Right cardiac atrium (tissue), 5 donors: ENCODE data around the gene THBD. TPM values are rescaled to one million over a fixed set of nuclear protein-coding genes. Genes with fewer than 3 reads are reported as not detected.

Experiments used
- ATAC-seq, 2 donors: fragments of 200-7000 bp; cut with Tn5 transposase; one replicate each; pipeline versions ENCODE4 v1.8.0 to v1.9.1; 2020; ENCODE audit warnings: moderate library complexity in 2 of 2, mild to moderate bottlenecking in 1 of 2
- DNase-seq, 3 donors: peaks; one replicate each; pipeline ENCODE4 v3.0.0-alpha.2; 2020
- H3K27ac ChIP-seq: one replicate; pipeline ENCODE4 v1.5.1; 2013; ENCODE audit warnings: mild to moderate bottlenecking, low read length, control low read depth, moderate library complexity
- H3K27me3 ChIP-seq: one replicate; pipeline ENCODE4 v1.6.1; 2013; ENCODE audit not compliant: control insufficient read depth, insufficient read depth
- H3K4me1 ChIP-seq: one replicate; pipeline ENCODE4 v1.6.1; 2013; ENCODE audit warnings: low read length; ENCODE audit not compliant: control insufficient read depth, insufficient read depth
- H3K4me3 ChIP-seq: one replicate; pipeline ENCODE4 v1.5.1; 2013; ENCODE audit warnings: low read length, control low read depth
- H3K9me3 ChIP-seq: one replicate; pipeline ENCODE4 v1.6.1; 2013; ENCODE audit warnings: low read length; ENCODE audit not compliant: control insufficient read depth
- WGBS: extraction: QIAGEN DNeasy Blood & Tissue Kit; methylation state at CpG from one replicate; pipeline ENCODE4 v1.1.7; 2013; 5-methylcytosine and 5-hydroxymethylcytosine counted together
- intact Hi-C, 4 donors: fragments of 100-400 bp; cut with DNase I; formaldehyde crosslinking; loops; one replicate each; pipeline versions ENCODE4 v1.11.0 to v1.14.0; 2022 to 2023
- polyA plus RNA-seq: library from polyadenylated mRNA; stranded (reverse); fragments of 200-250 nt; gene quantifications from one replicate; pipeline ENCODE4 v1.2.3, GENCODE V29; 2013
- total RNA-seq, 4 donors: library from RNA; stranded (reverse); fragmentation: NEBNext Ultra II Directional; extraction: Animal tissue kit (Norgen Biotek cat#: 25700); gene quantifications; one replicate each; pipeline ENCODE4 v1.2.1, GENCODE V29; 2021
- donor health status: healthy with polysubstance abuse.
- donor health status: DM: no; HTN: yes; CAD: no.
- donor health status: DM: no; HTN: no; CAD: no.
- donor health status: DM: no; HTN: yes; CAD: no; lungs with severe emphysema.
- donor health status: DM: yes; HTN: yes; CAD: no.

THBD gene
- total and polyA plus RNA-seq, 5 donors = 15.4 to 48.1 (median 17.5) TPM

DNA sequence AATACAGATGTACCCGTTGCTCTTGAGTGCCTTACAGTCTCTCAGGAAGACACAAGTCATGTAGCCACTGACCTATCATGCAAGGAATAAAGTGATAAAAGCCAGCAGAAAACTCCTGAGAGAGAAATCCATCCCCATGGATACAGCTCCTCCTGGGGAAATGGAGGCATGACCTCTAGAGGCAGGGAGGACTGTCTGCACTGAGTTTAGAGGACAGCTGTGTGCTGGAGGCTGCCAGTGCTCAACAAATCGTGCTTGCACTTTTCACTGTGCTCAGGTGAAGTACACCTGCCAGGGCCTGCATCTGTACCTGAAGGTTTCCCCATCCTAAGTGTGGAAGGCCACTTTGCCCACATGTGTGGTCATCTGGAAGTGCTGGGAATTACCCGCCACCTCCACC, 24.6 kb upstream of the THBD start:
- no peak for ATAC-seq
- Histone ChIP-seq H3K4me3 (no peak overlapping the region), H3K27ac (no peak overlapping the region), H3K4me1 (no peaks in the 10 kb centered on the region), H3K9me3 (no peaks in the 10 kb centered on the region), H3K27me3 (no peaks in the 10 kb centered on the region)
- intact Hi-C loops = no loop called here
- no peak for DNase-seq
- 91% methylated on average over 3 of the region's 3 CpGs for WGBS

- no peaks in the 10 kb centered on the region for H3K4me1 ChIP-seq
- ATAC-seq (peak; percentile 51 to 87), DNase-seq (no peak)
- intact Hi-C loops = no loop called here
- H3K4me3 ChIP-seq = no peak overlapping the region
- H3K27me3 ChIP-seq = no peaks in the 10 kb centered on the region
- H3K9me3 ChIP-seq = no peaks in the 10 kb centered on the region
- WGBS = 68% methylated on average over 11 of the region's 11 CpGs
- H3K27ac ChIP-seq = no peak overlapping the region
Observed at GRCh38 chr20:23072892-23073586, 23.6 kb upstream of the THBD start.

DNA sequence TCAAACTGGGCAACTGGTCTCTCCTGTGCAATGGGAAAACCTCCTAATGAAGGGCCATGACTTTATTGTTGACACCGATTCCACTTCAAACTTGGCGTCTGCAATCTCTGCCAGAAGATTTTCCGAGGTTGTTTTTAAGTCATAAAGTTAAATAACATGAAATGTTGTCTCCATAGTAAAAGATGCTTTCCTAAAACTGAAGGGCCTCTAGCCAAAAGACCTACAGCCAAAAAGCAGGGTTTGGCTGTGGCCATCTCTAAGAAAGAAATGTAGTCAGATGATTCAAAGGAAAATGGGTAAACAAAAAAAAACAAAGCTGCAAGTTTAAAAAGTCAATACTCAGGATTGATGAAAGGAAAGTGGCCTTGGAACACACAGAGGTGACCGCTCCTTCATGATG, 22.5 kb upstream of the THBD start:
- no peak overlapping the region for H3K4me3 ChIP-seq
- intact Hi-C loops = no loop called here
- no peak overlapping the region for H3K27ac ChIP-seq
- whole genome bisulfite sequencing = 82% methylated on average over 4 of the region's 4 CpGs
- DNase-seq (no peak), ATAC-seq (no peak)
- no peaks in the 10 kb centered on the region for H3K27me3 ChIP-seq
- H3K9me3 ChIP-seq = no peaks in the 10 kb centered on the region
- no peaks in the 10 kb centered on the region for H3K4me1 ChIP-seq

- Histone ChIP-seq H3K27ac (no peak overlapping the region), H3K4me3 (no peak overlapping the region), H3K9me3 (no peaks in the 10 kb centered on the region), H3K4me1 (no peaks in the 10 kb centered on the region), H3K27me3 (no peaks in the 10 kb centered on the region)
- no peak for ATAC-seq
- no peak for DNase-seq
- intact Hi-C loops = no loop called here
- WGBS = 79% methylated on average over 3 of the region's 3 CpGs
Observed at GRCh38 chr20:23071398-23071797, 21.9 kb upstream of the THBD start.

- Histone ChIP-seq H3K9me3 (no peaks in the 10 kb centered on the region), H3K4me1 (no peaks in the 10 kb centered on the region), H3K4me3 (no peak overlapping the region), H3K27me3 (no peaks in the 10 kb centered on the region), H3K27ac (no peak overlapping the region)
- WGBS = 96% methylated on average over 2 of the region's 2 CpGs
- ATAC-seq (no peak), DNase-seq (no peak)
- intact Hi-C loops = loop anchor here in 2 of 4 donors (10.0 kb wide), 2 partner anchors 166 to 374 kb away; no protein-coding TSS in a partner anchor
Observed at GRCh38 chr20:23069108-23069507, 19.6 kb upstream of the THBD start.

DNA sequence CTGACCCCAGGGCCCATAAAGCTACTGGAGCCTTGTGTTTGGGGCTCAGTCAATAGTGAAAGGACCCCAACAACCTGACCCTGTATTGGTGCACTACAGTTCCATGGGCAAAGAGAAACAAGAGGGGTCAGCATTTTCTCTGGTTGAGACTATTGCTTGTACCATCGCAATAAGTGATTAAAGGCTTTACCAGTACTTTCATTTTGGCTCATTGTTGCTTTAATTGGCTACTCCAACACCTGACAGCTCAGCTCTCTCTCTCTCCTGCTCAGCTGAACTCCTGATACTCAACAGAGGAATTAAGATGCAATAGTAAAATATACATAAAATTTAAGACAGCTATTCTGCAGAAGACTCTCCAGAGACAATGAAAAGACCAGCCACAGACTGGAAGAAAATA, 18.8 kb upstream of the THBD start:
- no peaks in the 10 kb centered on the region for H3K27me3 ChIP-seq
- no peak overlapping the region for H3K27ac ChIP-seq
- 94% methylated on average over 1 of the region's 1 CpG for whole genome bisulfite sequencing
- no peaks in the 10 kb centered on the region for H3K9me3 ChIP-seq
- no peaks in the 10 kb centered on the region for H3K4me1 ChIP-seq
- ATAC-seq (no peak), DNase-seq (no peak)
- intact Hi-C loops = loop anchor here in 2 of 4 donors (10.0 kb wide), 2 partner anchors 167 to 373 kb away; no protein-coding TSS in a partner anchor
- H3K4me3 ChIP-seq = no peak overlapping the region

- H3K4me3 ChIP-seq = no peak overlapping the region
- no peaks in the 10 kb centered on the region for H3K9me3 ChIP-seq
- no peak for ATAC-seq
- no peak overlapping the region for H3K27ac ChIP-seq
- peaks cover 6% of the 10 kb centered on the region for H3K4me1 ChIP-seq
- no peak for DNase-seq
- intact Hi-C loops = loop anchor here in 2 of 4 donors (10.0 kb wide), 2 partner anchors 168 to 372 kb away; no protein-coding TSS in a partner anchor
- WGBS = 87% methylated on average over 3 of the region's 3 CpGs
- H3K27me3 ChIP-seq = no peaks in the 10 kb centered on the region
Observed at GRCh38 chr20:23066772-23067171, 17.3 kb upstream of the THBD start.

DNA sequence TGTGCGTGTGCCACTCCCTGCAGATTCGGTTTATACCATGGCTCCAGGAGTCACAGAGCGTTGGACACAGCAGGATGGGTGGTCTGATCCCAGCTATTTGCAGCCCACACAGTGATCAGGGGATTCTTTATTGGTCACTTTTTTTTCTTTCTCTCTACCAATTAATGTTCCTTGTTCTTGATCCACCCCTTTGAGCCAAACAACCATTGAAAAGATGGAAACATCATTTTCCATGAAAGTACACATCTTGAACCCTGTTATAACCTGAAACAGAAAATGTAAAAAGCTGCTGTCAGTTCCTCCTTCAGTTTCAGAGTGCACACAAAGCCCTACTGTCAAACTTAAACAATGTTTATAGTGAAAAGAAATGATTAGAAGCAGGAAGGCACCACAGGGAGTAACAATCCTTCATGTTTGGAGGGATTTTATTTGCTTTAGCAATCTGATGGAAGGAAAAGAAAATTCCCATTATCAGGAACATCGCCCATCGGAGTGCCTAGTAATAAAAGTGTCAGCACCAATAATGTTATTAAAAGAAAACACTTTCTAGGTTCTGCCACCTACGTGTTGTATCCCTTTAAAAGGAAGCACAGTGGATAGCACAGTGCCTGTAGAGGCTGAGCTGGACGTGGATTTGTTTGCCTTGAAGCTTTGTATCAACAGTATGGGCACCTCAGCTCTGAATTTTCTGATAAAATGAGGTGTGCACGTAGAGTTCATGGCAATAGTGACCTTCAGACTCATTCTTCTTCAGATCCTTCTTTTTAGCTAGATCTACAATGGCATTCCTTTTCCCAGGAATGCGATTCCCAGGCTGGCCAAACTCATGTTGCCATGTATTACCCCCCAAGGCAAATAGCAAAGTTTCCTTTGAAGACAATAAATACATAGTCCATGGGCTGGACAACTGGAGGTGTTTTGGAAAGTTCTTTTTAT, 16.1 kb upstream of the THBD start:
- intact Hi-C loops = loop anchor here in 2 of 4 donors (10.0 kb wide), 2 partner anchors 169 to 371 kb away; no protein-coding TSS in a partner anchor
- DNase-seq = no peak
- H3K4me1 ChIP-seq = peaks cover 13% of the 10 kb centered on the region

DNA sequence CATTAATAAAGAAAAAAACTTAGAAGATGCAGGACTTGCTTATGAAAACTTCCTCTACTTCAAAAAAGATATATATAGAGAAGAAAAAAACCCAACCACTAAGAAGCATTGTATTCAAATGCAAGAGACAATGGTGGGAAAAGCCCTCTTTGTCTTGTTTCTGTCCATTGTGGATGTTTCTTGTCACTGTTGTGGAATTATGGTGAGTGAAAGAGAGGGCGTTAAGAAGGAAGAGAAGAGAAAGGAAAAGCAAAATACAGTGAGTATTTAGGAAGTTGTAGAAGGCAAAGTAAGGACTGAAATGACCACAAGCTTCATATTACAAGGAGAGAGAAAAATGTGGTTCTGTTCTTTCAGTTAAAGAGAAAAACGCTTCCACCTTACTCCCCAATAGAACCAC, 14.1 kb upstream of the THBD start:
- intact Hi-C loops = loop anchor here in 2 of 4 donors (10.0 kb wide), 2 partner anchors 171 to 369 kb away; no protein-coding TSS in a partner anchor
- peaks cover 17% of the 10 kb centered on the region for H3K4me1 ChIP-seq
- H3K27ac ChIP-seq = no peak overlapping the region
- no peak overlapping the region for H3K4me3 ChIP-seq
- H3K9me3 ChIP-seq = no peaks in the 10 kb centered on the region
- DNase-seq (no peak), ATAC-seq (no peak)
- 70% methylated on average over 2 of the region's 2 CpGs for WGBS
- H3K27me3 ChIP-seq = no peaks in the 10 kb centered on the region

More for the DNA sequence above, 16.1 kb upstream of the THBD start:
- 82% methylated on average over 9 of the region's 9 CpGs for WGBS
- Histone ChIP-seq H3K9me3 (no peaks in the 10 kb centered on the region), H3K27ac (no peak overlapping the region), H3K27me3 (no peaks in the 10 kb centered on the region), H3K4me3 (no peak overlapping the region)
- no peak for ATAC-seq

GRCh38 chr20:23063168-23063567, 13.7 kb upstream of the THBD start:
- Histone ChIP-seq H3K27me3 (no peaks in the 10 kb centered on the region), H3K4me3 (no peak overlapping the region), H3K9me3 (no peaks in the 10 kb centered on the region), H3K27ac (no peak overlapping the region), H3K4me1 (peaks cover 17% of the 10 kb centered on the region)
- 80% methylated on average over 3 of the region's 3 CpGs for whole genome bisulfite sequencing
- DNase-seq (no peak), ATAC-seq (no peak)
- intact Hi-C loops = loop anchor here in 2 of 4 donors (10.0 kb wide), 2 partner anchors 172 to 368 kb away; no protein-coding TSS in a partner anchor

DNA sequence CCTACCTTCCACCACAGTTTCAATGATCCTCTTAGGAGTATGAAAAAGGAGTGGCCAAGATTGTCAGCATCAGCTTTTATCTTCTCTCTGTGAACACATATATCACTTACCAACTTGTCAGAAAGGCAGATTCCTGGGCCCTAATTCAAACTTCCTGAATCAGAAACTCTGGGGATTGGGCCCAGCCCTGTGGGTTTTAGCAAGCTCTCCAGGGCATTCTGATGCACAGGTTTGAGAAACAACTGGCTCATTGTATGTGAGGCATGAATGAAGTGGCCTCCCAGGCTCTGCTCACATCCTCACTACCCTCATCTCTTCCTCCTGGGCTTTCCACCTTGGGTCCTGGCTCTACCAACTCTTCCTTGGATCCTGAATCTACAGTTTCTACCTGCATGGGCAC, 13.2 kb upstream of the THBD start:
- Histone ChIP-seq H3K4me1 (peaks cover 17% of the 10 kb centered on the region), H3K9me3 (no peaks in the 10 kb centered on the region), H3K4me3 (no peak overlapping the region), H3K27ac (peak overlapping the region; percentile 50), H3K27me3 (no peaks in the 10 kb centered on the region)
- no peak for DNase-seq
- ATAC-seq = peak in 1 of 2 donors; percentile 7
- intact Hi-C loops = loop anchor here in 2 of 4 donors (10.0 kb wide), 2 partner anchors 172 to 368 kb away; no protein-coding TSS in a partner anchor
